ENCODE measurements around the gene ASGR1. TPM values are rescaled to one million over a fixed set of nuclear protein-coding genes. Genes with fewer than 3 reads are reported as not detected.

Gene ASGR1
- total and polyA plus RNA-seq, 8 donors: 0.87 to 6.0 (median 1.9) TPM; not detected in 3

GRCh38 chr17:7147772-7148171 is 31.4 kb downstream of the ASGR1 start:
- 55 to 70% (median 61%) methylated on average over 3 of the region's 3 CpGs for WGBS, 5 donors
- Histone ChIP-seq H3K4me3 (no peak overlapping the region), H3K9me3 (no peaks in the 10 kb centered on the region), H3K36me3 (no peaks in the 10 kb centered on the region), H3K4me1 (no peaks in the 10 kb centered on the region), H3K27ac (no peak overlapping the region), H3K27me3 (no peaks in the 10 kb centered on the region)
- intact Hi-C loops (cut with DNase I; ENCODE audit: low total_unique reads): no loop called here
- TF ChIP-seq CTCF (IDR thresholded peaks at IDR 0.05) (no peak), POLR2AphosphoS5 (IDR thresholded peaks at IDR 0.05) (no peak), POLR2A (IDR thresholded peaks at IDR 0.05) (no peak), EP300 (IDR thresholded peaks at IDR 0.05) (no peak)
- no peak for DNase-seq

GRCh38 chr17:7146115-7146514 is 33.1 kb downstream of the ASGR1 start:
- DNase-seq: no peak
- H3K27ac ChIP-seq: no peak overlapping the region
- intact Hi-C loops (cut with DNase I; ENCODE audit: low total_unique reads): no loop called here
- peaks cover 0 to 14% (median 0%) of the 10 kb centered on the region in 3 donors for H3K27me3 ChIP-seq
- H3K9me3 ChIP-seq: no peaks in the 10 kb centered on the region
- TF ChIP-seq EP300 (IDR thresholded peaks at IDR 0.05): no peak
- TF ChIP-seq POLR2A (IDR thresholded peaks at IDR 0.05): no peak
- TF ChIP-seq CTCF (IDR thresholded peaks at IDR 0.05): no peak
- TF ChIP-seq POLR2AphosphoS5 (IDR thresholded peaks at IDR 0.05): no peak
- peaks cover 0 to 7% (median 0%) of the 10 kb centered on the region in 4 donors for H3K4me1 ChIP-seq
- H3K4me3 ChIP-seq: no peak overlapping the region
- 48 to 76% (median 58%) methylated on average over 6 of the region's 6 CpGs for WGBS, 5 donors
- no peaks in the 10 kb centered on the region for H3K36me3 ChIP-seq

GRCh38 chr17:7144213-7144612 is 35.0 kb downstream of the ASGR1 start:
- peaks cover 0 to 7% (median 0%) of the 10 kb centered on the region in 4 donors for H3K4me1 ChIP-seq
- TF ChIP-seq EP300 (IDR thresholded peaks at IDR 0.05): no peak
- TF ChIP-seq CTCF (IDR thresholded peaks at IDR 0.05): no peak
- no peak for TF ChIP-seq POLR2A (IDR thresholded peaks at IDR 0.05)
- no peak for TF ChIP-seq POLR2AphosphoS5 (IDR thresholded peaks at IDR 0.05)
- DNase-seq: no peak
- H3K27ac ChIP-seq: no peak overlapping the region
- no peak overlapping the region for H3K4me3 ChIP-seq
- intact Hi-C loops (cut with DNase I; ENCODE audit: low total_unique reads): no loop called here
- H3K27me3 ChIP-seq: peaks cover 0 to 33% (median 5%) of the 10 kb centered on the region in 3 donors
- no peaks in the 10 kb centered on the region for H3K36me3 ChIP-seq
- WGBS, 5 donors: 64 to 75% (median 70%) methylated on average over 11 of the region's 11 CpGs
- H3K9me3 ChIP-seq: no peaks in the 10 kb centered on the region

GRCh38 chr17:7141824-7142223 is 37.3 kb downstream of the ASGR1 start:
- TF ChIP-seq POLR2A (IDR thresholded peaks at IDR 0.05): no peak
- TF ChIP-seq CTCF (IDR thresholded peaks at IDR 0.05): no peak
- no peak for TF ChIP-seq POLR2AphosphoS5 (IDR thresholded peaks at IDR 0.05)
- TF ChIP-seq EP300 (IDR thresholded peaks at IDR 0.05): no peak
- peaks cover 0 to 7% (median 0%) of the 10 kb centered on the region in 4 donors for H3K4me1 ChIP-seq
- H3K36me3 ChIP-seq: no peaks in the 10 kb centered on the region
- H3K27ac ChIP-seq: no peak overlapping the region
- intact Hi-C loops (cut with DNase I; ENCODE audit: low total_unique reads): no loop called here
- 30 to 64% (median 38%) methylated on average over 10 of the region's 10 CpGs for WGBS, 5 donors
- peaks cover 0 to 57% (median 14%) of the 10 kb centered on the region in 3 donors for H3K27me3 ChIP-seq
- H3K4me3 ChIP-seq: no peak overlapping the region
- no peaks in the 10 kb centered on the region for H3K9me3 ChIP-seq
- DNase-seq: peak; percentile 50 to 78

Data from stomach (tissue), 9 donors.